A204.1 (cell line): ENCODE results near the gene MSRB3.

Experiments
- FAIRE-seq: peaks from 2 replicates; lab custom pipeline; 2012; peaks lifted over from hg19 to GRCh38; lab: Jason Lieb, UNC

Gene MSRB3

DNA sequence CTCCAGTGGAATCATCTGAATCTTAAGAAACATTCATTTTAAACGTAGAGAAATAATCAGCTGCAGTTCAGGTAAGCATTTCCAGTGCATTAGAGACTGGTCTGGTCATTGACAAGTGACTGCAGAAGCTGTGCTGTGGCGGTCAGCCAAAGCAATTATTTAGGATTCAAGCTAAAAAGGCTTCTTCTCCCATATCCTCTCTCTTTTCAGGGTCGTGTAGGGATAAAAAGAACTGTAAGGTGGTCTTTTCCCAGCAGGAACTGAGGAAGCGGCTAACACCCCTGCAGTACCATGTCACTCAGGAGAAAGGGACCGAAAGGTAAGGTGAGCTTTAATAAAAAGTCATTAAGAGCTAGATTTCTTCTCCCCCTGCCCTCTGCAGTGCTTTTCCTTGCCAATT is 48.1 kb downstream of the MSRB3 start:
- no peak for FAIRE-seq

DNA sequence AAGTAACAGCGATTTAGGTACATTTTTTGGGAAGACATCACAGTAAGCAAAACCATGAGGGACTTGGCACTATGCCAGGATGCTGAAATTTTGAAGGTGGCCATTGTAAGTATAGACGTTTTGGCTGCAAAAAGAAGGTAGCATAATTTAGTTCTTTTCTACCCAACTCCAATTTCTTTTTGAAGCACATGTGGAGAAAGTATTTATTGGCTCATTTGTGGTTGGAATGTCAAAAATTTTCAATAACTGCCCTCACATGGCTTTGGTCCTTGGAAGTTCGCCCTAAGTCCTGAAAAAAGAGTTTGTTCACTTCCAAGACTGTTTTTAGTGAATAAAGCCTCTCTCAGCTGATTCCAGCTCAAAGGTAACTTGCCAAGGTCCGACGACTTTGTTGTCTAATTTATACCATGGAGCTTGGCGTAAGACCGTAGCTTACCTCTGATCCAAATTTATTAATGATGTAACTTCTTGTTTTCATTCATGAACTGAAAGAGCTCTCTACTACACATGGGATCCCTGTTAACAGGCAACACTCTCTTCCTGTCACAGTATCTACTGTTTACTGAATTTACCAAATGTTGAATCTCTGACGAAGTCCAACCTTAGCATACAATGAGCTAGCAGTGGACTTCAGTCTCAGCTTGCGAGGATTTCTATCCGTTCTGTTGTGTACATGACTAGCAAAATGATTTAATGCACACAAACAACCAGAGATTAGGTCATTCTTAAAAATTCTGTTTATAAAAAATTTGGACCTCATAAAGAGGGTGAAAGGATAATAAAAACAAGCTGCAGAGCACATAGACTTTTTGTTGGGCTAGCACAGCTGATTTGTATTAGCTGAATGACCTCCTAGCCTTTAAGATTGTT is 49.0 kb downstream of the MSRB3 start:
- no peak for FAIRE-seq

- FAIRE-seq: peak; percentile 59
These were observed 51.2 kb downstream of the MSRB3 start for GRCh38 chr12:65329721-65330120.

GRCh38 chr12:65330331-65330730 is 51.8 kb downstream of the MSRB3 start:
- no peak for FAIRE-seq

- no peak for FAIRE-seq
These were observed 53.0 kb downstream of the MSRB3 start for GRCh38 chr12:65331456-65331855.

- FAIRE-seq: no peak
These were observed 55.2 kb downstream of the MSRB3 start for GRCh38 chr12:65333649-65334048.

GRCh38 chr12:65334521-65334920 is 56.0 kb downstream of the MSRB3 start:
- FAIRE-seq: no peak

GRCh38 chr12:65335021-65335714 is 56.7 kb downstream of the MSRB3 start:
- FAIRE-seq: no peak

DNA sequence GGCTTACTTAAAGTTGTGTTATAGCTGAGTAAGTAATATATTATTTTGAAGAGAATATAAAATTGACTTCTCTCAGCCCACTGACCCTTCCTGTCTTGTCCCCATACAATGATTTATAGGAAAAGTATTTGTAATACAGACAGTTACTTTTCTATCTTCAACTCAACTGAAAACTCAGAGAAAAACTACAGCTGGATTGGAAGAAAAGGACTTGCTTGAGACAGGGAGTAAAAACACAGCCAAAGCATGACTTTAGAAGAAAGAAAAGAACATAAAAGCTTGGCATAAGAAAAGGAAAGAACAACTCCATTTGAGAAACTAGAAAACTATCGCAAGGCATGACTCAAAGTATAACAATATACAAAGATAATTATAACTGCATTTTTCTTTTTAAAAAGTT is 57.5 kb downstream of the MSRB3 start:
- FAIRE-seq: no peak

- no peak for FAIRE-seq
These were observed 60.7 kb downstream of the MSRB3 start for GRCh38 chr12:65339161-65339560.

GRCh38 chr12:65343230-65343629 is 64.7 kb downstream of the MSRB3 start:
- FAIRE-seq: no peak

DNA sequence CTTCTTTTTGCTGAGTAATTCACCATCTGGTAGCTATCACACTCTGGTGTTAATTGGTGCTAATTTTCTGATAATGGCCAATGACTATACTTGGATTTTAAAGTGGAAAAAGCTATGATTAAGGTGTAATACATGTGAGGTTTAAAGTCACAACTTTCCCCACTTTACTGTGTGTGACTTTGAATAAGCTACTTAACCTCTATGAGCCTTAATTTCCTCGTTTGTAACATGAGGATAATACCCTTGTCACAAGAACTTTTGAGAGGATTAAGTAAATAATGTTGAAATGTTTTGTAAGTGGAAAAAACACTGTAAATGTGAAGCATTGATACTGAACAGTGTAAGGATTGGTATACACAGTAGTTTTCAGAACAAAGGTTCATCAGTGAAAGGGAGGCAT is 65.3 kb downstream of the MSRB3 start:
- FAIRE-seq: no peak

- FAIRE-seq: no peak
These were observed 77.0 kb downstream of the MSRB3 start for GRCh38 chr12:65355461-65355860.

- no peak for FAIRE-seq
These were observed 84.0 kb downstream of the MSRB3 start for GRCh38 chr12:65362234-65363031.

DNA sequence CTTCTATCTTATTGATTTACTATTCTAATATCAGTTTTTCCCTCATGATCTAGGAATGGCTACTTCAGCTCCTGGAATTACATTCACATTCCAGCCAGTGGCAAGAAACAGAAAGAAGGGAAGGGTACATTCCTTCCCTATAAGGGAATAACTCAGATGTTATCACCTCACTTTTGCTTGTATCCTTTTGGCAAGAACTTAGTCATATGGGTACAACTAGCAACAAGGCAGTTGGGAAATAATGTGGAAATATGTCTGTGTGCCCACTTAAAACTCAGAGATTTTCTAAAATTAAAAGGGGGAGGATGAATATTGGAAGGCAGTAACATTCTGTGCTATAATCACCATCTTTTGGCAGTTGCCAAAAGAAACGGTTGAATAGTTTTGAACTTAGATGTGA is 85.6 kb downstream of the MSRB3 start:
- no peak for FAIRE-seq

DNA sequence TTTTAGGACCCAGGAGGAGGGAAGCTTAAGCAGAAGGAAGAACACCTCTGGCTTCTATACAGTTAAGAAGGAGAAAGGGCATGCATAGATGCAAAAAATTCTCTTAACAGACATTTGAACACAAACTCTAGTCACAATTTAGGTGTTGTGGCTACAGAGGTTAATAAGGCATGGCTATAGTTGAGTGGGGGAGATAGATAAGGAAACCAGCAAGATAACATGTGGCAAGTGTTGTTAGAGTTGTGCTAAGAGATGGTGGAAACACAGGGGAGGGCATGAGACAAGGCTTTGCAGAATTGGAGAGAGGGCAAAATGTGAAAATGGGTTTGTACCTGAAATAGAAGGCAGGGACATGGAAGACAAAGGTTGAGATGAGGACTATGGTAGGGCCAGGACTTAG is 88.9 kb downstream of the MSRB3 start:
- FAIRE-seq: no peak

DNA sequence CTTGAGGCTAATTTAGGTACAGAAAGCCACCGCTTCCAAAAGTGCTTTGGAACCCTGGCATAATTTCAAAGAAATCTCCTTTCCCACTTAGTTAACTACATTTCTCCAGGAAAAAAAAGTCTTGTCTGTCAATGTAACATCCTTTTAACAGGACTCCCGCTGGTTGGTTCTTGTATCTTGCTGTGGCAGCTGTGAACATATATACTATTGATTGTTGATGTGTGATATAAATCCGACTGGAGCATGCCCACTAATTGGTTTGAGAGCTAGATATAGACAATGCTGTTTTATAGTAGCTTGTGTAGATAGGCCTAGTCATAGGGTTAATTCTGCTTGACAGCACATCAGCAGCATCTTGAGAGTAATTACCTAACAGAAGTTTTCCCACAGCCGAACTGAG is 89.6 kb downstream of the MSRB3 start:
- no peak for FAIRE-seq

GRCh38 chr12:65372574-65372973 is 94.1 kb downstream of the MSRB3 start:
- FAIRE-seq: no peak

DNA sequence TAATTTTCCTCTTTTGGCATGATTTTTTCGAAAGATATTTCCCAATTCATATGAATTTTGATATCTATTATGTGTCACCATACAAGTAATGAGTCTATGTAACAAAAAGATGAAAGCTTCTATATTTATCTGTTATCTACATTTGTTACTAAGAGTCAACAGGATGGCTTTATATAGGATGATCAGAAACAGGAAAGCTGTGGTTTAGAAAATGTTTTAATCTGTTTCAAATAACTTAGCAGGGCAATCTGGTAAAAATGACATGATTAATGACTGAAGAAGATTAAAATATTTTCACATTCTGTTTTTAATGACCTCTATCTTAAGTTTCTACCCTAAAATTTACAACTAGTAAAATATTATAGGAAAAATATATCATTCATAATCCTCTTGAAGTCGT is 105.8 kb downstream of the MSRB3 start:
- FAIRE-seq: no peak

DNA sequence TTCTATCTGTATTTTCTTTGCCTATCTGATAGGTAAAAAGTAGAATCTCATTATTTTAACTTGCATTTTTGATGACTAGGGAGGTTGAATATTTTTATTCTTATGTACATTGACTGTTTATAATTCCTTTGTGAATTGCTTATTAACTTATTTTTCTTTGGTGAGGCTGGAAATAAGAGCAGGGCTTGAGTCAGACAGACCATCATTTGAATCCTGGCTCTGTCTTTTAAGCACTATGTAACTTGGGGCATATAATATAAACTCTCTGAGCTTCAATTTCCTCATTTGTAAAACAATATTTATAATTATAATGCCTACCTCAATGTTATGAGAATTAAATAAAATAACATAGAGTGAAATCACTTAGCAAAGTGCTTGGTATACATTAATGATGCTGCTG is 108.9 kb downstream of the MSRB3 start:
- FAIRE-seq: no peak

GRCh38 chr12:65389436-65389835 is 111.0 kb downstream of the MSRB3 start:
- no peak for FAIRE-seq

DNA sequence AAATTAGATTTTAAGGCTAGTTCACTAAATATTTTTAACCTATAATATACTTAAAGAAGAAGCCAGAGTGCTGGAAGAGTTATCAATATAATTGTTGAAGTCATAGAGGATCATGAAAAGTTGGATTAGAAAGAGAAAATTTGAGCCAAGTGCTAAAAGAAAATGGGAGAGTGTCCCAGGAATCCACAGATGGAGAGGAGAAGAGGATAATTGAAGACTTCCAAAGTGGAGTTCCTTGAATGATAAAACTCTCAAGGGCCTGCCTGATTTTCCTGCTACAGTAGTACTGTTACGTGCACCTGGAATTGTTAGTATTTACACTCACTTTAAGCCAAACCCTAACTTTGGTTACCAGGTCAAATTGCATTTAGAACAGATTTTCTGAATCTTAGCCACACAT is 113.2 kb downstream of the MSRB3 start:
- no peak for FAIRE-seq

DNA sequence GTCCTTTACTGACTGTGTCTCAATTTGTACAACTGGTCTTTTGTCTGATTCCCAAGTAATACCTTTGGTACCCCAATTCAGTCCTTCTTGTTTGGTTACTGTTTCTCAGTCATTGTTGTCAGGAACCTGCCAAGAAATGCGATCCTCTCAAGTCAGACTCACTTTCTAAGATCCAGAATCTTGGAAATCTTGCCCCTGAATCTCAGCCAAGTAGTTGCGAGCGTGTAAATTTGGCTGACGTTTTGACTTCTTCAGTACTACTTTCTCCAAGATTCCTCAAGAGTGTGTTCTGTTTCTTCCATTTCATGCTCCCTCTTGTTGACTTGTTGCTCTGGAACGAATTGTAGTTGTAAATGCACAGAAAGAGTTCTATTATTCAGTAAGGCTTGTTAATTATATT is 114.0 kb downstream of the MSRB3 start:
- FAIRE-seq: no peak
